ENCODE results near the gene HP. TPM values are rescaled to one million over a fixed set of nuclear protein-coding genes. Genes with fewer than 3 reads are reported as not detected.
"Not testable (repeated sequence)": the region's sequence is repeated elsewhere in the genome, so short reads cannot be mapped to it uniquely, and the experiment has no call there.

Gene HP
- polyA plus RNA-seq, 2 donors, result 0.27 to 0.29 TPM

DNA sequence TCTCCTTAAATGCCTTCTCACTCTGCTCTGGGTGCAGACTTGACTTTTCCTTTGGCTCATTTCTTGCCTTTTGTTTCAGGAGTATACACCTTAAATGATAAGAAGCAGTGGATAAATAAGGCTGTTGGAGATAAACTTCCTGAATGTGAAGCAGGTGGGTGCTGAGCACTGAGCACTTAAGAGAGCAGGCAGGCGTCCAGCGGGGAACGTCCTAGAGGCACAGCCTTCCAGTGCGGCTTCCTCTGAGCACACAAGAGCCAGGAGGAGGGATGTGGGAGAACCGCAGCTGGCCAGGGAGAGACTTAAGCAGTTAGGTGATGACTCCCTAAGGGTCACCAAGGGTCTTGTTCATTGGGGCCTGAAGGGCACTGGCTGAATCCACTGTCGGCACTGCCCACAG is 3.0 kb downstream of the HP start:
- H3K27me3 ChIP-seq (ENCODE audit: control insufficient read depth in 1 of 2, insufficient read depth in 2 of 2, low read length in 2 of 2); H3K36me3 ChIP-seq (ENCODE audit: control insufficient read depth in 2 of 2, insufficient read depth in 2 of 2, low read length in 1 of 2); H3K9me3 ChIP-seq (ENCODE audit: control insufficient read depth in 2 of 2, insufficient read depth in 1 of 2, low read depth in 1 of 2, low read length in 1 of 2); H3K27ac ChIP-seq (ENCODE audit: low read depth in 2 of 2, low read length in 1 of 2); H3K4me1 ChIP-seq (ENCODE audit: control insufficient read depth in 2 of 2, insufficient read depth in 2 of 2, low read length in 1 of 2); H3K4me3 ChIP-seq (ENCODE audit: low read depth in 1 of 2, low read length in 2 of 2): not testable (repeated sequence)
- WGBS, 2 donors, result 71 to 76% methylated on average over 1 to 2 of the region's 6 CpGs

DNA sequence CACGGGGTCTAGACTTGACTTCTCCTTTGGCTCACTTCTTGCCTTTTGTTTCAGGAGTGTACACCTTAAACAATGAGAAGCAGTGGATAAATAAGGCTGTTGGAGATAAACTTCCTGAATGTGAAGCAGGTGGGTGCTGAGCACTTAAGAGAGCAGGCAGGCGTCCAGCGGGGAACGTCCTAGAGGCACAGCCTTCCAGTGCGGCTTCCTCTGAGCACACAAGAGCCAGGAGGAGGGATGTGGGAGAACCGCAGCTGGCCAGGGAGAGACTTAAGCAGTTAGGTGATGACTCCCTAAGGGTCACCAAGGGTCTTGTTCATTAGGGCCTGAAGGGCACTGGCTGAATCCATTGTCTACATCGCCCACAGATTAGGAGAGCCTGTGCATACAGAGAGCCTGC is 4.8 kb downstream of the HP start:
- H3K4me3 ChIP-seq (ENCODE audit: low read depth in 1 of 2, low read length in 2 of 2); H3K36me3 ChIP-seq (ENCODE audit: control insufficient read depth in 2 of 2, insufficient read depth in 2 of 2, low read length in 1 of 2); H3K9me3 ChIP-seq (ENCODE audit: control insufficient read depth in 2 of 2, insufficient read depth in 1 of 2, low read depth in 1 of 2, low read length in 1 of 2); H3K27me3 ChIP-seq (ENCODE audit: control insufficient read depth in 1 of 2, insufficient read depth in 2 of 2, low read length in 2 of 2); H3K27ac ChIP-seq (ENCODE audit: low read depth in 2 of 2, low read length in 1 of 2); H3K4me1 ChIP-seq (ENCODE audit: control insufficient read depth in 2 of 2, insufficient read depth in 2 of 2, low read length in 1 of 2): not testable (repeated sequence)
- WGBS, 2 donors, result 71 to 75% methylated on average over 7 of the region's 7 CpGs

DNA sequence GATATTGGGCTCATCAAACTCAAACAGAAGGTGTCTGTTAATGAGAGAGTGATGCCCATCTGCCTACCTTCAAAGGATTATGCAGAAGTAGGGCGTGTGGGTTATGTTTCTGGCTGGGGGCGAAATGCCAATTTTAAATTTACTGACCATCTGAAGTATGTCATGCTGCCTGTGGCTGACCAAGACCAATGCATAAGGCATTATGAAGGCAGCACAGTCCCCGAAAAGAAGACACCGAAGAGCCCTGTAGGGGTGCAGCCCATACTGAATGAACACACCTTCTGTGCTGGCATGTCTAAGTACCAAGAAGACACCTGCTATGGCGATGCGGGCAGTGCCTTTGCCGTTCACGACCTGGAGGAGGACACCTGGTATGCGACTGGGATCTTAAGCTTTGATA is 6.1 kb downstream of the HP start:
- Histone ChIP-seq H3K4me3 (ENCODE audit: low read depth in 1 of 2, low read length in 2 of 2) (no peak overlapping the region), H3K27me3 (ENCODE audit: control insufficient read depth in 1 of 2, insufficient read depth in 2 of 2, low read length in 2 of 2) (no peaks in the 10 kb centered on the region), H3K9me3 (ENCODE audit: control insufficient read depth in 2 of 2, insufficient read depth in 1 of 2, low read depth in 1 of 2, low read length in 1 of 2) (no peaks in the 10 kb centered on the region), H3K4me1 (ENCODE audit: control insufficient read depth in 2 of 2, insufficient read depth in 2 of 2, low read length in 1 of 2) (no peaks in the 10 kb centered on the region), H3K36me3 (ENCODE audit: control insufficient read depth in 2 of 2, insufficient read depth in 2 of 2, low read length in 1 of 2) (no peaks in the 10 kb centered on the region), H3K27ac (ENCODE audit: low read depth in 2 of 2, low read length in 1 of 2) (no peak overlapping the region)
- WGBS, 2 donors, result 92% methylated on average over 9 of the region's 9 CpGs

GRCh38 chr16:72061564-72061963 is 7.3 kb downstream of the HP start:
- Histone ChIP-seq H3K4me3 (ENCODE audit: low read depth in 1 of 2, low read length in 2 of 2) (no peak overlapping the region), H3K36me3 (ENCODE audit: control insufficient read depth in 2 of 2, insufficient read depth in 2 of 2, low read length in 1 of 2) (no peaks in the 10 kb centered on the region), H3K27me3 (ENCODE audit: control insufficient read depth in 1 of 2, insufficient read depth in 2 of 2, low read length in 2 of 2) (no peaks in the 10 kb centered on the region), H3K4me1 (ENCODE audit: control insufficient read depth in 2 of 2, insufficient read depth in 2 of 2, low read length in 1 of 2) (no peaks in the 10 kb centered on the region), H3K27ac (ENCODE audit: low read depth in 2 of 2, low read length in 1 of 2) (no peak overlapping the region), H3K9me3 (ENCODE audit: control insufficient read depth in 2 of 2, insufficient read depth in 1 of 2, low read depth in 1 of 2, low read length in 1 of 2) (no peaks in the 10 kb centered on the region)
- WGBS, 2 donors, result 93 to 97% methylated on average over 1 of the region's 1 CpG

DNA sequence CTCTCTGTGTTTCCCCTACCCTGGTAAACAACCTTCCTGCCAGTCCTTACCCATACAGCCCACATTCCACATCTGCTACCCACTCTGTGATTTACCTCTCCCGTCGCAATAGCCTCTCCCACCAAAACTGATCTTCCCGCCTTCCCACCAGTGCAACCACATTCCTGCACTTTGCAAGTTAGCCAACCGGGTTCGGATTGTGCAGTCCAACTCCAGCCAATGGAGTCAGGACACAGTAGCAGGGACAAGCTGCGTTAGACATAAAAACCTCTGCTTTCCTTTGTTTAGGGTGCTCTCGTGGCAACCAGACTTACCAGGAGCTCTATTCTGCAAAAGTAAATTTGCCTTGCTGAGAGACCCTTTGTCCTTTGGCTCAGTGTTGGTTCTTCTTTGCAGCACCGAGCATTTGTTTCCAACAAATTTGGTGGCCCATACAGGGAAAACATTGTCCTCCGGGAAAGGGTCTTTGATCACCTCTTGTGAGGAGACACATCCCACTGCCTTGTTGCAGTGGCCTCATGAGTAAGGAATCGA is 10.1 kb downstream of the HP start:
- no peak overlapping the region for H3K4me3 ChIP-seq (ENCODE audit: low read depth in 1 of 2, low read length in 2 of 2)
- no peaks in the 10 kb centered on the region for H3K27me3 ChIP-seq (ENCODE audit: control insufficient read depth in 1 of 2, insufficient read depth in 2 of 2, low read length in 2 of 2)
- no peaks in the 10 kb centered on the region for H3K9me3 ChIP-seq (ENCODE audit: control insufficient read depth in 2 of 2, insufficient read depth in 1 of 2, low read depth in 1 of 2, low read length in 1 of 2)
- no peaks in the 10 kb centered on the region for H3K36me3 ChIP-seq (ENCODE audit: control insufficient read depth in 2 of 2, insufficient read depth in 2 of 2, low read length in 1 of 2)
- 90 to 93% methylated on average over 10 of the region's 10 CpGs for WGBS, 2 donors
- no peaks in the 10 kb centered on the region for H3K4me1 ChIP-seq (ENCODE audit: control insufficient read depth in 2 of 2, insufficient read depth in 2 of 2, low read length in 1 of 2)
- no peak overlapping the region for H3K27ac ChIP-seq (ENCODE audit: low read depth in 2 of 2, low read length in 1 of 2)

- H3K4me1 ChIP-seq (ENCODE audit: control insufficient read depth in 2 of 2, insufficient read depth in 2 of 2, low read length in 1 of 2), result no peaks in the 10 kb centered on the region
- no peak overlapping the region for H3K4me3 ChIP-seq (ENCODE audit: low read depth in 1 of 2, low read length in 2 of 2)
- no peak overlapping the region for H3K27ac ChIP-seq (ENCODE audit: low read depth in 2 of 2, low read length in 1 of 2)
- H3K36me3 ChIP-seq (ENCODE audit: control insufficient read depth in 2 of 2, insufficient read depth in 2 of 2, low read length in 1 of 2), result no peaks in the 10 kb centered on the region
- WGBS, 2 donors, result 6 to 7% methylated on average over 1 of the region's 1 CpG
- H3K27me3 ChIP-seq (ENCODE audit: control insufficient read depth in 1 of 2, insufficient read depth in 2 of 2, low read length in 2 of 2), result no peaks in the 10 kb centered on the region
- no peaks in the 10 kb centered on the region for H3K9me3 ChIP-seq (ENCODE audit: control insufficient read depth in 2 of 2, insufficient read depth in 1 of 2, low read depth in 1 of 2, low read length in 1 of 2)
Observed at GRCh38 chr16:72066747-72067146, 12.4 kb downstream of the HP start.

- Histone ChIP-seq H3K27ac (ENCODE audit: low read depth in 2 of 2, low read length in 1 of 2) (no peak overlapping the region), H3K9me3 (ENCODE audit: control insufficient read depth in 2 of 2, insufficient read depth in 1 of 2, low read depth in 1 of 2, low read length in 1 of 2) (no peaks in the 10 kb centered on the region), H3K4me3 (ENCODE audit: low read depth in 1 of 2, low read length in 2 of 2) (no peak overlapping the region), H3K4me1 (ENCODE audit: control insufficient read depth in 2 of 2, insufficient read depth in 2 of 2, low read length in 1 of 2) (no peaks in the 10 kb centered on the region), H3K36me3 (ENCODE audit: control insufficient read depth in 2 of 2, insufficient read depth in 2 of 2, low read length in 1 of 2) (no peaks in the 10 kb centered on the region), H3K27me3 (ENCODE audit: control insufficient read depth in 1 of 2, insufficient read depth in 2 of 2, low read length in 2 of 2) (no peaks in the 10 kb centered on the region)
- WGBS, 2 donors, result 44 to 64% methylated on average over 4 of the region's 4 CpGs
Observed at GRCh38 chr16:72068930-72069329, 14.6 kb downstream of the HP start.

DNA sequence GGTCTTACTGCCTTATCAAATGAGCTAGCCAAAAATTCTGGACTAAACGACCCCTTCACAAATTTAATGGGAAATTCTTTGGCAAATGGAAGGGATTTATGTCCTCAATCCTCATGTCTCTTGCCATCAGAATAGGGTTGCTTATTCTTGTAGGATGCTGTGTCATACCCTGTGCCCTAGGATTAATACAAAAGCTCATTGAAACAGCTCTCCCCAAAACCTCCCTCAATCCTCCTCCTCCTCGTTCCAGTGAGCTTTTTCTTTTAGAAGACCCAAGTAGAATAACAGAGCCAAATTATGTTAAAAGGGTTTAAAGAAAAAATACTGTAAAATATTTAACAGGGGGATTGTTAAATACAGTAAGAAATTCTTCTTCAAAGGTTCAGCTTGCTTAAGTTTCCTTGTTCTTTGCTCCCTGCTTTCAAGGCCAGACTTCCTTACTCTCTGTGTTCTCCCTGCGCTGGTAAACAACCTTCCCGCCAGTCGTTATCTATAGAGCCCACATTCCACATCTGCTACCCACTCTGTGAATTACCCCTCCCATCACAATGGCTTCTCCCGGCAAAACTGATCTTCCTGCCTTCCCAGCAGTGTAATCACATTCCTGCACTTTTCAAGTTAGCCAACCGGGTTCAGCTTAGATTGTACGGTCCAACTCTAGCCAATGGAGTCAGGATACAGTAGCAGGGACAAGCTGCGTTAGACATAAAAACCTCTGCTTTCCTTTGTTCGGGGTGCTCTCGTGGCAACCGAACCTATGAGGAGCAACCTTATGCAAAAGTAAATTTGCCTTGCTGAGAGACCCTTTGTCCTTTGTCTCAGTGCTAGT is 18.4 kb downstream of the HP start:
- peaks cover 0 to 3% of the 10 kb centered on the region in 2 donors for H3K36me3 ChIP-seq (ENCODE audit: control insufficient read depth in 2 of 2, insufficient read depth in 2 of 2, low read length in 1 of 2)
- 45 to 59% methylated on average over 12 of the region's 12 CpGs for WGBS, 2 donors
- no peaks in the 10 kb centered on the region for H3K9me3 ChIP-seq (ENCODE audit: control insufficient read depth in 2 of 2, insufficient read depth in 1 of 2, low read depth in 1 of 2, low read length in 1 of 2)
- no peak overlapping the region for H3K4me3 ChIP-seq (ENCODE audit: low read depth in 1 of 2, low read length in 2 of 2)
- no peaks in the 10 kb centered on the region for H3K27me3 ChIP-seq (ENCODE audit: control insufficient read depth in 1 of 2, insufficient read depth in 2 of 2, low read length in 2 of 2)
- no peaks in the 10 kb centered on the region for H3K4me1 ChIP-seq (ENCODE audit: control insufficient read depth in 2 of 2, insufficient read depth in 2 of 2, low read length in 1 of 2)
- no peak overlapping the region for H3K27ac ChIP-seq (ENCODE audit: low read depth in 2 of 2, low read length in 1 of 2)

DNA sequence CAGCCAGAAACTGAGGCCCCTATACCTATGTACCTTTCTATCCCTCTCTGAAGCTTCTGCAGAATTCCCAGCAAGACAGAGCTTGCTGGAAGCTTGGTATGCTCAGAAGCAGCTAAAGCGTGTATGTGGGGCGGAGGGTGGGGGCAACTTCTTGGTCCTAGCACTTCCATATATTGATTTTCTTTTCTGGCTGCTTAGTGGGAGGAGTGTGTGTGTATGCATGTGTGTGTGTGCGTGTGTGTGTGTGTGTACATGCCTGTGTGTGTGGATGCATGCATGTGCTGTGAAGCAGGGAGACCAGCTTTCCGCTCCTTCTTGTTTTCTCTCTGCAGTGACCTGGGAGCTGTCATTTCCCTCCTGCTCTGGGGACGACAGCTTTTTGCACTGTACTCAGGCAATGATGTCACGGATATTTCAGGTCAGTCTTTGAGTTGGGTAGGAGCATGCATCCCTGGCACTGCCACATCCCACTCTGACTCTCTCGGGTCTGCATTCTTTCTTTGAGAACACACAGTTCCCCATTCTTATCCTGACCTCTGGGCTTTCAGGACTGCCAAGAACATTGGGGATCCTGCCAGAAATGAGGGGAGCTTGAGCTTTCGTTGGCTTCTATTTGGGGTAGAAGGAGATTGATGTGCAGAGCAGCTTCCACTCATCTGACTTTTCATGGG is 19.4 kb downstream of the HP start:
- Histone ChIP-seq H3K27ac (ENCODE audit: low read depth in 2 of 2, low read length in 1 of 2) (no peak overlapping the region), H3K36me3 (ENCODE audit: control insufficient read depth in 2 of 2, insufficient read depth in 2 of 2, low read length in 1 of 2) (peaks cover 2 to 6% of the 10 kb centered on the region in 2 donors), H3K9me3 (ENCODE audit: control insufficient read depth in 2 of 2, insufficient read depth in 1 of 2, low read depth in 1 of 2, low read length in 1 of 2) (no peaks in the 10 kb centered on the region), H3K27me3 (ENCODE audit: control insufficient read depth in 1 of 2, insufficient read depth in 2 of 2, low read length in 2 of 2) (no peaks in the 10 kb centered on the region), H3K4me3 (ENCODE audit: low read depth in 1 of 2, low read length in 2 of 2) (no peak overlapping the region), H3K4me1 (ENCODE audit: control insufficient read depth in 2 of 2, insufficient read depth in 2 of 2, low read length in 1 of 2) (no peaks in the 10 kb centered on the region)
- 72 to 76% methylated on average over 8 of the region's 8 CpGs for WGBS, 2 donors

GRCh38 chr16:72075067-72075466 is 20.8 kb downstream of the HP start:
- H3K27ac ChIP-seq (ENCODE audit: low read depth in 2 of 2, low read length in 1 of 2); H3K36me3 ChIP-seq (ENCODE audit: control insufficient read depth in 2 of 2, insufficient read depth in 2 of 2, low read length in 1 of 2); H3K4me1 ChIP-seq (ENCODE audit: control insufficient read depth in 2 of 2, insufficient read depth in 2 of 2, low read length in 1 of 2); H3K27me3 ChIP-seq (ENCODE audit: control insufficient read depth in 1 of 2, insufficient read depth in 2 of 2, low read length in 2 of 2); H3K4me3 ChIP-seq (ENCODE audit: low read depth in 1 of 2, low read length in 2 of 2); H3K9me3 ChIP-seq (ENCODE audit: control insufficient read depth in 2 of 2, insufficient read depth in 1 of 2, low read depth in 1 of 2, low read length in 1 of 2): not testable (repeated sequence)
- 71 to 75% methylated on average over 2 of the region's 6 CpGs for WGBS, 2 donors

Data from esophagus (tissue), 2 donors.